Neural cell (in vitro differentiated cells): ENCODE measurements around the gene EIF3K. TPM values are rescaled to one million over a fixed set of nuclear protein-coding genes. Genes with fewer than 3 reads are reported as not detected.

ENCODE experiments used
- H2AFZ ChIP-seq: fragments of 200-600, 300-800 bp; sonication (generic), shearing (Covaris generic); 2 replicates; pipeline ENCODE4 v1.6.0; 2014; ENCODE audit warnings: low read depth, mild to moderate bottlenecking, antibody characterized with exemption, low read length, moderate library complexity
- H3F3A ChIP-seq: fragments of 200-600 bp; shearing (Covaris generic); 2 replicates; pipeline ENCODE4 v1.6.1; 2016; ENCODE audit warnings: mild to moderate bottlenecking, moderate library complexity, mixed read lengths, antibody characterized with exemption, low read length; ENCODE audit not compliant: insufficient read depth, poor library complexity, severe bottlenecking
- H3K27ac ChIP-seq: fragments of 200-600, 300-800 bp; sonication (generic), shearing (Covaris generic); 2 replicates; pipeline ENCODE4 v1.5.1; 2014; ENCODE audit warnings: mild to moderate bottlenecking, low read length, moderate library complexity
- H3K27me3 ChIP-seq: fragments of 300-800, 200-600 bp; sonication (generic), shearing (Covaris generic); 2 replicates; pipeline ENCODE4 v1.6.0; 2014; ENCODE audit warnings: mild to moderate bottlenecking, low read depth, low read length, moderate library complexity; ENCODE audit not compliant: insufficient read depth
- H3K36me3 ChIP-seq: fragments of 300-800, 200-600 bp; sonication (generic), shearing (Covaris generic); 2 replicates; pipeline ENCODE4 v1.5.1; 2014; ENCODE audit warnings: mild to moderate bottlenecking, antibody characterized with exemption, low read length, moderate library complexity; ENCODE audit not compliant: insufficient read depth
- H3K4me2 ChIP-seq: fragments of 300-800, 200-600 bp; sonication (generic), shearing (Covaris generic); 2 replicates; pipeline ENCODE4 v1.6.0; 2014; ENCODE audit warnings: mild to moderate bottlenecking, low read length
- H3K4me3 ChIP-seq: fragments of 300-800, 200-600 bp; sonication (generic), shearing (Covaris generic); 2 replicates; pipeline ENCODE4 v1.5.1; 2014; ENCODE audit warnings: mild to moderate bottlenecking, low read length, moderate library complexity
- H3K79me2 ChIP-seq: fragments of 200-600 bp; shearing (Covaris generic); replicated peaks from 2 replicates; pipeline ENCODE4 v1.6.0; 2014; ENCODE audit warnings: mild to moderate bottlenecking, low read length, moderate library complexity; ENCODE audit not compliant: insufficient read depth
- H3K9ac ChIP-seq: fragments of 300-800, 200-600 bp; sonication (generic), shearing (Covaris generic); 2 replicates; pipeline ENCODE4 v1.6.1; 2016; ENCODE audit warnings: mild to moderate bottlenecking, low read length, mixed read lengths
- H3K9me2 ChIP-seq: fragments of 200-600 bp; shearing (Covaris generic); 2 replicates; pipeline ENCODE4 v1.6.1; 2016; ENCODE audit warnings: mild to moderate bottlenecking, low read length, mixed read lengths; ENCODE audit not compliant: insufficient read depth
- H3K9me3 ChIP-seq: fragments of 200-600, 300-800 bp; sonication (generic), shearing (Covaris generic); 2 replicates; pipeline ENCODE4 v1.6.1; 2016; ENCODE audit warnings: mild to moderate bottlenecking, mixed run types, low read length, moderate library complexity, mixed read lengths
- H4K20me1 ChIP-seq: fragments of 200-600 bp; shearing (Covaris generic); 2 replicates; pipeline ENCODE4 v1.6.1; 2016; ENCODE audit warnings: mild to moderate bottlenecking, mixed run types; ENCODE audit not compliant: insufficient read depth
- CTCF ChIP-seq: fragments of 450-650 bp; IDR thresholded peaks from 2 replicates; pipeline ENCODE4 v1.5.1; 2014; ENCODE audit warnings: antibody characterized with exemption, mild to moderate bottlenecking, moderate library complexity; ENCODE audit not compliant: poor library complexity, severe bottlenecking
- EP300 ChIP-seq: fragments of 450-650 bp; conservative IDR thresholded peaks from 2 replicates; pipeline ENCODE4 v1.6.1; 2014; ENCODE audit warnings: antibody characterized with exemption, mild to moderate bottlenecking, moderate library complexity; ENCODE audit not compliant: poor library complexity, severe bottlenecking
- EZH2 ChIP-seq: fragments of 200-600, 300-800 bp; shearing (Covaris generic), sonication (generic); IDR thresholded peaks from 2 replicates; pipeline ENCODE4 v1.6.1; 2014; ENCODE audit warnings: antibody characterized with exemption, low read length, borderline replicate concordance, mild to moderate bottlenecking; ENCODE audit not compliant: insufficient read depth, poor library complexity, severe bottlenecking
- MXI1 ChIP-seq: fragments of 450-650 bp; conservative IDR thresholded peaks from 2 replicates; pipeline ENCODE4 v1.6.1; 2014; ENCODE audit warnings: antibody characterized with exemption, mild to moderate bottlenecking; ENCODE audit not compliant: poor library complexity, severe bottlenecking
- POLR2AphosphoS5 ChIP-seq: IDR thresholded peaks from 2 replicates; pipeline ENCODE4 v1.6.1; 2012
- RAD21 ChIP-seq: fragments of 450-650 bp; conservative IDR thresholded peaks from 2 replicates; pipeline ENCODE4 v1.6.1; 2014; ENCODE audit warnings: antibody characterized with exemption, mild to moderate bottlenecking, moderate library complexity
- REST ChIP-seq: IDR thresholded peaks from 2 replicates; pipeline ENCODE4 v1.6.1; 2012; ENCODE audit warnings: borderline replicate concordance
- SMC3 ChIP-seq: fragments of 450-650 bp; conservative IDR thresholded peaks from 2 replicates; pipeline ENCODE4 v1.6.1; 2014; ENCODE audit warnings: antibody characterized with exemption, mild to moderate bottlenecking, moderate library complexity; ENCODE audit not compliant: poor library complexity
- TAF1 ChIP-seq: IDR thresholded peaks from 2 replicates; pipeline ENCODE4 v1.6.1; 2012; ENCODE audit warnings: low read depth
- polyA plus RNA-seq: library from polyadenylated mRNA; depleted of rRNA; stranded (reverse); fragments of >200 nt; gene quantifications from 2 replicates; pipeline ENCODE4 v1.2.3, GENCODE V29; 2014

The EIF3K gene
- polyA plus RNA-seq, 1 donor from 2014 or later = 462 TPM

- Histone ChIP-seq H3K27ac (no peak overlapping the region), H4K20me1 (no peaks in the 10 kb centered on the region), H2AFZ (no peak overlapping the region), H3F3A (no peaks in the 10 kb centered on the region), H3K9me2 (no peaks in the 10 kb centered on the region), H3K27me3 (no peaks in the 10 kb centered on the region), H3K36me3 (no peaks in the 10 kb centered on the region), H3K9me3 (no peaks in the 10 kb centered on the region), H3K9ac (no peak overlapping the region), H3K4me2 (no peak overlapping the region), H3K4me3 (no peak overlapping the region), H3K79me2 (peaks cover 24% of the 10 kb centered on the region)
- no peak for TF ChIP-seq SMC3
- TF ChIP-seq RAD21 = no peak
- no peak for TF ChIP-seq POLR2AphosphoS5
- TF ChIP-seq EZH2 = no peak
- TF ChIP-seq CTCF = no peak
- no peak for TF ChIP-seq REST
- TF ChIP-seq TAF1 = no peak
- no peak for TF ChIP-seq EP300
- no peak for TF ChIP-seq MXI1
Observed at GRCh38 chr19:38676878-38677646, 58.1 kb downstream of the EIF3K start.

GRCh38 chr19:38678217-38678890, 59.4 kb downstream of the EIF3K start:
- Histone ChIP-seq H3K79me2 (peaks cover 22% of the 10 kb centered on the region), H3K9me2 (no peaks in the 10 kb centered on the region), H3K27me3 (no peaks in the 10 kb centered on the region), H3K27ac (no peak overlapping the region), H3F3A (no peaks in the 10 kb centered on the region), H2AFZ (no peak overlapping the region), H3K9me3 (no peaks in the 10 kb centered on the region), H3K9ac (no peak overlapping the region), H3K4me3 (no peak overlapping the region), H4K20me1 (no peaks in the 10 kb centered on the region), H3K4me2 (no peak overlapping the region), H3K36me3 (no peaks in the 10 kb centered on the region)
- TF ChIP-seq MXI1 = no peak
- no peak for TF ChIP-seq CTCF
- no peak for TF ChIP-seq TAF1
- no peak for TF ChIP-seq RAD21
- TF ChIP-seq EP300 = no peak
- no peak for TF ChIP-seq EZH2
- no peak for TF ChIP-seq POLR2AphosphoS5
- TF ChIP-seq REST = no peak
- no peak for TF ChIP-seq SMC3
